ENCODE results near the gene RHBDD2. TPM values are rescaled to one million over a fixed set of nuclear protein-coding genes. Genes with fewer than 3 reads are reported as not detected.
A peak's percentile ranks its signal among the peaks of the same experiment; 100 is the strongest.
"Not testable (repeated sequence)": the region's sequence is repeated elsewhere in the genome, so short reads cannot be mapped to it uniquely, and the experiment has no call there.

RHBDD2 gene
- total and polyA plus RNA-seq, 3 experiments from 2014 or later: 39.8 to 108 (median 44.6) TPM

GRCh38 chr7:75854813-75855345 lies 24.0 kb upstream of the RHBDD2 start:
- DNase-seq; H3K27me3 ChIP-seq (ENCODE audit: insufficient read depth, low read length, poor library complexity, severe bottlenecking); H3K4me3 Mint-ChIP-seq; H3K4me1 Mint-ChIP-seq; H3K4me3 ChIP-seq (ENCODE audit: low read length); H3K36me3 ChIP-seq (ENCODE audit: insufficient read depth, low read length); H3K9me3 ChIP-seq (ENCODE audit: low read length); H3K4me1 ChIP-seq (ENCODE audit: insufficient read depth, low read length); H3K9me3 Mint-ChIP-seq; H3K27ac ChIP-seq (ENCODE audit: low read depth, low read length); CTCF ChIA-PET; H3K27me3 Mint-ChIP-seq; POLR2A ChIA-PET; H3K36me3 Mint-ChIP-seq; H3K27ac Mint-ChIP-seq: not testable (repeated sequence)

- CTCF ChIA-PET: interaction anchor here (1.3 kb wide), 1 partner anchor 11 kb away, joined by 3 read pairs; no protein-coding TSS in a partner anchor
- Mint-ChIP-seq H3K4me1 (no peaks in the 10 kb centered on the region), H3K36me3 (peaks cover 0 to 3% (median 0%) of the 10 kb centered on the region in 3 donors), H3K4me3 (no peak overlapping the region), H3K27me3 (peaks cover 1 to 3% of the 10 kb centered on the region in 2 donors), H3K27ac (no peak overlapping the region), H3K9me3 (peaks cover 0 to 2% (median 0%) of the 10 kb centered on the region in 5 donors)
- Histone ChIP-seq H3K27me3 (ENCODE audit: insufficient read depth, low read length, poor library complexity, severe bottlenecking) (no peaks in the 10 kb centered on the region), H3K9me3 (ENCODE audit: low read length) (no peaks in the 10 kb centered on the region), H3K36me3 (ENCODE audit: insufficient read depth, low read length) (no peaks in the 10 kb centered on the region), H3K4me3 (ENCODE audit: low read length) (no peak overlapping the region), H3K4me1 (ENCODE audit: insufficient read depth, low read length) (no peaks in the 10 kb centered on the region), H3K27ac (ENCODE audit: low read depth, low read length) (no peak overlapping the region)
- POLR2A ChIA-PET: no interaction called here
- DNase-seq: no peak
These were observed 22.3 kb upstream of the RHBDD2 start for GRCh38 chr7:75856536-75856935.

- H3K4me1 Mint-ChIP-seq: no peaks in the 10 kb centered on the region
- peaks cover 0 to 2% (median 0%) of the 10 kb centered on the region in 5 donors for H3K9me3 Mint-ChIP-seq
- no peak overlapping the region for H3K4me3 ChIP-seq (ENCODE audit: low read length)
- H3K27me3 ChIP-seq (ENCODE audit: insufficient read depth, low read length, poor library complexity, severe bottlenecking): no peaks in the 10 kb centered on the region
- POLR2A ChIA-PET: no interaction called here
- peak overlapping the region in 2 of 8 donors; percentile 61 to 69 for H3K27ac Mint-ChIP-seq
- H3K9me3 ChIP-seq (ENCODE audit: low read length): no peaks in the 10 kb centered on the region
- no peak overlapping the region for H3K27ac ChIP-seq (ENCODE audit: low read depth, low read length)
- no peak overlapping the region for H3K4me3 Mint-ChIP-seq
- no peaks in the 10 kb centered on the region for H3K4me1 ChIP-seq (ENCODE audit: insufficient read depth, low read length)
- CTCF ChIA-PET: interaction anchor here (1.1 kb wide), 1 partner anchor 259 kb away, joined by 3 read pairs; no protein-coding TSS in a partner anchor
- peaks cover 3 to 4% of the 10 kb centered on the region in 2 donors for H3K27me3 Mint-ChIP-seq
- DNase-seq: no peak
- peaks cover 0 to 3% (median 0%) of the 10 kb centered on the region in 3 donors for H3K36me3 Mint-ChIP-seq
- no peaks in the 10 kb centered on the region for H3K36me3 ChIP-seq (ENCODE audit: insufficient read depth, low read length)
These were observed 20.4 kb upstream of the RHBDD2 start for GRCh38 chr7:75858410-75858809.

GRCh38 chr7:75861636-75862035 lies 17.2 kb upstream of the RHBDD2 start:
- no peaks in the 10 kb centered on the region for H3K9me3 Mint-ChIP-seq
- DNase-seq: no peak
- H3K27me3 Mint-ChIP-seq: peaks cover 7 to 19% of the 10 kb centered on the region in 2 donors
- H3K27ac Mint-ChIP-seq: no peak overlapping the region
- CTCF ChIA-PET: no interaction called here
- no peak overlapping the region for H3K4me3 ChIP-seq (ENCODE audit: low read length)
- peaks cover 0 to 4% (median 0%) of the 10 kb centered on the region in 3 donors for H3K4me1 Mint-ChIP-seq
- no peaks in the 10 kb centered on the region for H3K36me3 Mint-ChIP-seq
- H3K27me3 ChIP-seq (ENCODE audit: insufficient read depth, low read length, poor library complexity, severe bottlenecking): peaks cover 5% of the 10 kb centered on the region
- H3K4me3 Mint-ChIP-seq: no peak overlapping the region
- no peaks in the 10 kb centered on the region for H3K36me3 ChIP-seq (ENCODE audit: insufficient read depth, low read length)
- H3K27ac ChIP-seq (ENCODE audit: low read depth, low read length): no peak overlapping the region
- H3K9me3 ChIP-seq (ENCODE audit: low read length): no peaks in the 10 kb centered on the region
- POLR2A ChIA-PET: no interaction called here
- no peaks in the 10 kb centered on the region for H3K4me1 ChIP-seq (ENCODE audit: insufficient read depth, low read length)

GRCh38 chr7:75864251-75864650 lies 14.6 kb upstream of the RHBDD2 start:
- DNase-seq; H3K4me3 ChIP-seq (ENCODE audit: low read length); H3K27ac Mint-ChIP-seq; H3K36me3 Mint-ChIP-seq; H3K27me3 ChIP-seq (ENCODE audit: insufficient read depth, low read length, poor library complexity, severe bottlenecking); POLR2A ChIA-PET; H3K4me1 ChIP-seq (ENCODE audit: insufficient read depth, low read length); H3K36me3 ChIP-seq (ENCODE audit: insufficient read depth, low read length); H3K4me3 Mint-ChIP-seq; H3K9me3 ChIP-seq (ENCODE audit: low read length); H3K9me3 Mint-ChIP-seq; H3K27ac ChIP-seq (ENCODE audit: low read depth, low read length); H3K4me1 Mint-ChIP-seq: not testable (repeated sequence)
- CTCF ChIA-PET: interaction anchor here (4.6 kb wide), 1 partner anchor 156 kb away, joined by 60 read pairs; no protein-coding TSS in a partner anchor
- H3K27me3 Mint-ChIP-seq: peaks cover 7 to 19% of the 10 kb centered on the region in 2 donors

- Histone ChIP-seq H3K9me3 (ENCODE audit: low read length) (no peaks in the 10 kb centered on the region), H3K4me1 (ENCODE audit: insufficient read depth, low read length) (no peaks in the 10 kb centered on the region), H3K27ac (ENCODE audit: low read depth, low read length) (no peak overlapping the region), H3K36me3 (ENCODE audit: insufficient read depth, low read length) (no peaks in the 10 kb centered on the region), H3K27me3 (ENCODE audit: insufficient read depth, low read length, poor library complexity, severe bottlenecking) (peaks cover 5% of the 10 kb centered on the region), H3K4me3 (ENCODE audit: low read length) (no peak overlapping the region)
- POLR2A ChIA-PET: interaction anchor here (1.4 kb wide), 1 partner anchor 154 kb away, joined by 3 read pairs; no protein-coding TSS in a partner anchor
- peaks cover 0 to 15% (median 5%) of the 10 kb centered on the region in 3 donors for H3K4me1 Mint-ChIP-seq
- H3K36me3 Mint-ChIP-seq: no peaks in the 10 kb centered on the region
- CTCF ChIA-PET: interaction anchor here (0.8 to 4.6 kb wide), 6 partner anchors 11 to 272 kb away, joined by 3 to 60 read pairs (median 3); no protein-coding TSS in a partner anchor
- no peaks in the 10 kb centered on the region for H3K9me3 Mint-ChIP-seq
- no peak overlapping the region for H3K4me3 Mint-ChIP-seq
- DNase-seq: no peak
- peaks cover 7 to 19% of the 10 kb centered on the region in 2 donors for H3K27me3 Mint-ChIP-seq
- H3K27ac Mint-ChIP-seq: no peak overlapping the region
These were observed 12.7 kb upstream of the RHBDD2 start for GRCh38 chr7:75866114-75866488.

GRCh38 chr7:75866489-75867389 lies 12.1 kb upstream of the RHBDD2 start:
- Mint-ChIP-seq H3K4me1 (peaks cover 0 to 15% (median 5%) of the 10 kb centered on the region in 3 donors), H3K36me3 (no peaks in the 10 kb centered on the region), H3K27me3 (peaks cover 7 to 15% of the 10 kb centered on the region in 2 donors), H3K9me3 (no peaks in the 10 kb centered on the region), H3K4me3 (no peak overlapping the region), H3K27ac (peak overlapping the region in 1 of 8 donors; percentile 38)
- H3K36me3 ChIP-seq (ENCODE audit: insufficient read depth, low read length): no peaks in the 10 kb centered on the region
- H3K4me1 ChIP-seq (ENCODE audit: insufficient read depth, low read length): no peaks in the 10 kb centered on the region
- peaks cover 5% of the 10 kb centered on the region for H3K27me3 ChIP-seq (ENCODE audit: insufficient read depth, low read length, poor library complexity, severe bottlenecking)
- ChIA-PET CTCF (interaction anchor here (0.8 to 4.6 kb wide), 8 partner anchors 10 to 272 kb away, joined by 3 to 60 read pairs (median 3); no protein-coding TSS in a partner anchor), POLR2A (interaction anchor here (1.4 kb wide), 1 partner anchor 154 kb away, joined by 3 read pairs; no protein-coding TSS in a partner anchor)
- no peak overlapping the region for H3K27ac ChIP-seq (ENCODE audit: low read depth, low read length)
- H3K4me3 ChIP-seq (ENCODE audit: low read length): no peak overlapping the region
- peak; percentile 8 to 65 (median 28) for DNase-seq
- no peaks in the 10 kb centered on the region for H3K9me3 ChIP-seq (ENCODE audit: low read length)

- CTCF ChIA-PET: interaction anchor here (1.0 to 4.6 kb wide), 2 partner anchors 142 to 153 kb away, joined by 3 to 60 read pairs; no protein-coding TSS in a partner anchor
- no peaks in the 10 kb centered on the region for H3K9me3 ChIP-seq (ENCODE audit: low read length)
- peaks cover 5% of the 10 kb centered on the region for H3K27me3 ChIP-seq (ENCODE audit: insufficient read depth, low read length, poor library complexity, severe bottlenecking)
- no peaks in the 10 kb centered on the region for H3K36me3 ChIP-seq (ENCODE audit: insufficient read depth, low read length)
- H3K4me3 Mint-ChIP-seq: no peak overlapping the region
- H3K36me3 Mint-ChIP-seq: no peaks in the 10 kb centered on the region
- DNase-seq: no peak
- no peaks in the 10 kb centered on the region for H3K4me1 ChIP-seq (ENCODE audit: insufficient read depth, low read length)
- peaks cover 0 to 15% (median 7%) of the 10 kb centered on the region in 3 donors for H3K4me1 Mint-ChIP-seq
- H3K27ac Mint-ChIP-seq: peak overlapping the region in 1 of 8 donors; percentile 38
- peaks cover 7 to 15% of the 10 kb centered on the region in 2 donors for H3K27me3 Mint-ChIP-seq
- POLR2A ChIA-PET: interaction anchor here (1.4 kb wide), 1 partner anchor 153 kb away, joined by 3 read pairs; no protein-coding TSS in a partner anchor
- H3K27ac ChIP-seq (ENCODE audit: low read depth, low read length): no peak overlapping the region
- no peak overlapping the region for H3K4me3 ChIP-seq (ENCODE audit: low read length)
- no peaks in the 10 kb centered on the region for H3K9me3 Mint-ChIP-seq
These were observed 11.5 kb upstream of the RHBDD2 start for GRCh38 chr7:75867390-75867717.

All from CD8-positive, alpha-beta memory T cell (primary cell).